Measurements from ENCODE around the gene C1QTNF9B.

DNA sequence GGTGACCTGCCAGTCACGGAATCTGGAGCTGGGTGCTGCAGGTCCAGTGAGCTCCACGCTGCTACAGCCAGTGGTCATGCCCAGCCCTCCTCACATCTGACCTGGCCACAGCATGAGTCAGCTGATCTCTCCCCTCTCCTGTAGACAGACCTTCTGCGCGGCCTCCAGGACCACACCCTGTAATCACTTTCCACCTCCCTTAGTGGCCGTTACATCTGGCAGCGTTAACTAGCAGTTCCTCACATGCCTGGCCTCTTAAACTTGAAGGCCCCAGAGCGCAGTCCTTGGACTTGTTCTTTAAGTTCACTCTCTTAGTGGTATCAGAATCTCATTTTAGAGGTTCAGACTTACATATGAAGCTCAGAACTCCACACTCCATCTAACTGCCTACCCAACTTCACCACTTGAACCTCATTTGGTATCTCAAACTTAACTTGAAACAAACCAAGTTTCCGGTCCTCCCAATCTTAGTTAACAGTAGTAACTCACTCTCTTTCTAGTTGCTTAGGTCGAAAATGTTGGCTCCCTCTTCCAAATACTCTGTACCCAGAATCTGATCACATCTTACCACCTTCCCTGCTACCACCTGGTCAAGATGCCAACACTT lies 30.8 kb downstream of the C1QTNF9B start:
- TF ChIP-seq, protein P1, sequence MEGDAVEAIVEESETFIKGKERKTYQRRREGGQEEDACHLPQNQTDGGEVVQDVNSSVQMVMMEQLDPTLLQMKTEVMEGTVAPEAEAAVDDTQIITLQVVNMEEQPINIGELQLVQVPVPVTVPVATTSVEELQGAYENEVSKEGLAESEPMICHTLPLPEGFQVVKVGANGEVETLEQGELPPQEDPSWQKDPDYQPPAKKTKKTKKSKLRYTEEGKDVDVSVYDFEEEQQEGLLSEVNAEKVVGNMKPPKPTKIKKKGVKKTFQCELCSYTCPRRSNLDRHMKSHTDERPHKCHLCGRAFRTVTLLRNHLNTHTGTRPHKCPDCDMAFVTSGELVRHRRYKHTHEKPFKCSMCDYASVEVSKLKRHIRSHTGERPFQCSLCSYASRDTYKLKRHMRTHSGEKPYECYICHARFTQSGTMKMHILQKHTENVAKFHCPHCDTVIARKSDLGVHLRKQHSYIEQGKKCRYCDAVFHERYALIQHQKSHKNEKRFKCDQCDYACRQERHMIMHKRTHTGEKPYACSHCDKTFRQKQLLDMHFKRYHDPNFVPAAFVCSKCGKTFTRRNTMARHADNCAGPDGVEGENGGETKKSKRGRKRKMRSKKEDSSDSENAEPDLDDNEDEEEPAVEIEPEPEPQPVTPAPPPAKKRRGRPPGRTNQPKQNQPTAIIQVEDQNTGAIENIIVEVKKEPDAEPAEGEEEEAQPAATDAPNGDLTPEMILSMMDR (IDR thresholded peaks at IDR 0.05 in 4 of 5, conservative IDR thresholded peaks at IDR 0.05 in 1 of 5) = no peak
- no peak for TF ChIP-seq POLR2A (IDR thresholded peaks at IDR 0.05)

All from gastrocnemius medialis (tissue), 4 donors.